HepG2 (cell line): ENCODE measurements around the gene GPR39.

Experiments
- EZH2 ChIP-seq: conservative IDR thresholded peaks from 2 replicates; pipeline ENCODE4 v1.6.1; 2012; ENCODE audit warnings: mild to moderate bottlenecking, low read depth, low read length, moderate library complexity
- FIP1L1 ChIP-seq: fragments of 200-400 bp; formaldehyde crosslinking; IDR thresholded peaks from 2 replicates; pipeline ENCODE4 v1.6.1; 2018; ENCODE audit warnings: low read depth, mild to moderate bottlenecking, low read length, moderate library complexity, borderline replicate concordance; ENCODE audit not compliant: insufficient read depth
- JUN ChIP-seq: sonication (generic); formaldehyde crosslinking; IDR thresholded peaks from 2 replicates; pipeline ENCODE4 v1.4.0; 2020; ENCODE audit warnings: mild to moderate bottlenecking, missing genetic modification reagents
- POLR2AphosphoS5 ChIP-seq: IDR thresholded peaks from 2 replicates; pipeline ENCODE4 v1.6.1; 2012; ENCODE audit warnings: low read depth, low read length
- RAD51 ChIP-seq: fragments of 450-650 bp; IDR thresholded peaks from 2 replicates; pipeline ENCODE4 v1.6.1; 2016; ENCODE audit warnings: borderline replicate concordance
- SIN3A ChIP-seq: IDR thresholded peaks from 2 replicates; pipeline ENCODE4 v1.6.1; 2011; ENCODE audit warnings: low read depth, mild to moderate bottlenecking, control low read depth, low read length, borderline replicate concordance
- ZSCAN29 ChIP-seq: sonication (generic); formaldehyde crosslinking; conservative IDR thresholded peaks from 2 replicates; pipeline ENCODE4 v1.4.0; 2020; ENCODE audit warnings: mild to moderate bottlenecking, missing genetic modification reagents
- TF ChIP-seq, protein P1 (sequence below): sonication (generic); formaldehyde crosslinking; IDR thresholded peaks from 2 replicates; pipeline ENCODE4 v1.5.0; 2020; ENCODE audit warnings: mild to moderate bottlenecking, missing genetic modification reagents, moderate library complexity
- TF ChIP-seq, protein P2 (sequence below): IDR thresholded peaks from 2 replicates; pipeline ENCODE4 v1.6.1; 2012; ENCODE audit warnings: inconsistent platforms
- TF ChIP-seq, protein P3 (sequence below): sonication (generic); formaldehyde crosslinking; IDR thresholded peaks from 2 replicates; pipeline ENCODE4 v1.4.0; 2020; ENCODE audit warnings: missing genetic modification reagents

DNA sequence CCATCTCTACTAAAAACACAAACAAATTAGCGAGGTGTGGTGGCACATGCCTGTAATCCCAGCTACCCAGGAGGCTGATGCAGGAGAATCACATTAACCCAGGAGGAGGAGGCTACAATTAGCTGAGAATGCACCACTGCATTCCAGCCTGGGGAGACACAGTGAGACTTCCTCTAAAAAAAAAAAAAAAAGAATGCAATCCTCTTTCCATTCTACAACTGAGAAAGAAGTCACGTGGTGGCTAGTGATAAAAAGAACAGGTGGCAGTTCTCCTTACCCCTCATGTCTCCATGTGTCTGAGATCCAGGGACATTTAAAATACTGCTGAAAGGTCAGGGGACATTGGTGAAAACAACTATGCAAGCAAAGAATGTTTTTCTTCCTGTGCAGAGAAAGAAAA is 24.4 kb upstream of the GPR39 start:
- TF ChIP-seq EZH2 = no peak
- TF ChIP-seq, protein P1, sequence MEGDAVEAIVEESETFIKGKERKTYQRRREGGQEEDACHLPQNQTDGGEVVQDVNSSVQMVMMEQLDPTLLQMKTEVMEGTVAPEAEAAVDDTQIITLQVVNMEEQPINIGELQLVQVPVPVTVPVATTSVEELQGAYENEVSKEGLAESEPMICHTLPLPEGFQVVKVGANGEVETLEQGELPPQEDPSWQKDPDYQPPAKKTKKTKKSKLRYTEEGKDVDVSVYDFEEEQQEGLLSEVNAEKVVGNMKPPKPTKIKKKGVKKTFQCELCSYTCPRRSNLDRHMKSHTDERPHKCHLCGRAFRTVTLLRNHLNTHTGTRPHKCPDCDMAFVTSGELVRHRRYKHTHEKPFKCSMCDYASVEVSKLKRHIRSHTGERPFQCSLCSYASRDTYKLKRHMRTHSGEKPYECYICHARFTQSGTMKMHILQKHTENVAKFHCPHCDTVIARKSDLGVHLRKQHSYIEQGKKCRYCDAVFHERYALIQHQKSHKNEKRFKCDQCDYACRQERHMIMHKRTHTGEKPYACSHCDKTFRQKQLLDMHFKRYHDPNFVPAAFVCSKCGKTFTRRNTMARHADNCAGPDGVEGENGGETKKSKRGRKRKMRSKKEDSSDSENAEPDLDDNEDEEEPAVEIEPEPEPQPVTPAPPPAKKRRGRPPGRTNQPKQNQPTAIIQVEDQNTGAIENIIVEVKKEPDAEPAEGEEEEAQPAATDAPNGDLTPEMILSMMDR (CRISPR knock-in tag) = no peak
- no peak for TF ChIP-seq POLR2AphosphoS5
- TF ChIP-seq, protein P2, sequence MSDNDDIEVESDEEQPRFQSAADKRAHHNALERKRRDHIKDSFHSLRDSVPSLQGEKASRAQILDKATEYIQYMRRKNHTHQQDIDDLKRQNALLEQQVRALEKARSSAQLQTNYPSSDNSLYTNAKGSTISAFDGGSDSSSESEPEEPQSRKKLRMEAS = no peak
- no peak for TF ChIP-seq SIN3A
- TF ChIP-seq FIP1L1 = no peak
- TF ChIP-seq, protein P3, sequence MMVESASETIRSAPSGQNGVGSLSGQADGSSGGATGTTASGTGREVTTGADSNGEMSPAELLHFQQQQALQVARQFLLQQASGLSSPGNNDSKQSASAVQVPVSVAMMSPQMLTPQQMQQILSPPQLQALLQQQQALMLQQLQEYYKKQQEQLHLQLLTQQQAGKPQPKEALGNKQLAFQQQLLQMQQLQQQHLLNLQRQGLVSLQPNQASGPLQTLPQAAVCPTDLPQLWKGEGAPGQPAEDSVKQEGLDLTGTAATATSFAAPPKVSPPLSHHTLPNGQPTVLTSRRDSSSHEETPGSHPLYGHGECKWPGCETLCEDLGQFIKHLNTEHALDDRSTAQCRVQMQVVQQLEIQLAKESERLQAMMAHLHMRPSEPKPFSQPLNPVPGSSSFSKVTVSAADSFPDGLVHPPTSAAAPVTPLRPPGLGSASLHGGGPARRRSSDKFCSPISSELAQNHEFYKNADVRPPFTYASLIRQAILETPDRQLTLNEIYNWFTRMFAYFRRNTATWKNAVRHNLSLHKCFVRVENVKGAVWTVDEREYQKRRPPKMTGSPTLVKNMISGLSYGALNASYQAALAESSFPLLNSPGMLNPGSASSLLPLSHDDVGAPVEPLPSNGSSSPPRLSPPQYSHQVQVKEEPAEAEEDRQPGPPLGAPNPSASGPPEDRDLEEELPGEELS (CRISPR knock-in tag) = no peak
- TF ChIP-seq JUN (CRISPR knock-in tag) = no peak
- no peak for TF ChIP-seq ZSCAN29 (CRISPR knock-in tag)
- TF ChIP-seq RAD51 = no peak
